Stimulated activated CD8-positive, alpha-beta memory T cell treated with anti-CD3 and anti-CD28 coated beads, Interleukin-4, amount 100 ng/mL, for 4 hours (primary cell): ENCODE data around the gene FAM168B.
"Not testable (repeated sequence)": the region's sequence is repeated elsewhere in the genome, so short reads cannot be mapped to it uniquely, and the experiment has no call there.

Source experiments
- DNase-seq, 2 donors: peaks; one replicate each; pipeline ENCODE4 v3.0.0-alpha.2; 2020; ENCODE audit warnings: low read depth in 2 of 2, low spot score in 1 of 2

Gene FAM168B

GRCh38 chr2:131093006-131093695 is at the start of gene FAM168B:
Gene FAM168B, minus strand, starts transcription at chr2:131093460. Its CDS starts 10,814 bp downstream, at chr2:131082646.
- peak; percentile 65 to 73 for DNase-seq

- no peak for DNase-seq
Observed at GRCh38 chr2:131142849-131143248, 49.6 kb upstream of the FAM168B start.

GRCh38 chr2:131140581-131140980 is 47.3 kb upstream of the FAM168B start:
- no peak for DNase-seq

- no peak for DNase-seq
Observed at GRCh38 chr2:131132729-131133128, 39.5 kb upstream of the FAM168B start.

GRCh38 chr2:131130298-131130596 is 37.0 kb upstream of the FAM168B start:
- no peak for DNase-seq

- no peak for DNase-seq
Observed at GRCh38 chr2:131127981-131128380, 34.7 kb upstream of the FAM168B start.

- no peak for DNase-seq
Observed at GRCh38 chr2:131127076-131127475, 33.8 kb upstream of the FAM168B start.

GRCh38 chr2:131126436-131126835 is 33.2 kb upstream of the FAM168B start:
- DNase-seq, result no peak

- no peak for DNase-seq
Observed at GRCh38 chr2:131125195-131125757, 32.0 kb upstream of the FAM168B start.

- DNase-seq, result no peak
Observed at GRCh38 chr2:131123192-131123591, 29.9 kb upstream of the FAM168B start.

GRCh38 chr2:131122496-131122895 is 29.2 kb upstream of the FAM168B start:
- no peak for DNase-seq

- DNase-seq, result no peak
Observed at GRCh38 chr2:131121464-131121863, 28.2 kb upstream of the FAM168B start.

- DNase-seq, result no peak
Observed at GRCh38 chr2:131120815-131121317, 27.6 kb upstream of the FAM168B start.

- DNase-seq, result no peak
Observed at GRCh38 chr2:131115752-131116151, 22.5 kb upstream of the FAM168B start.

GRCh38 chr2:131114950-131115349 is 21.7 kb upstream of the FAM168B start:
- DNase-seq, result not testable (repeated sequence)

- no peak for DNase-seq
Observed at GRCh38 chr2:131113566-131114227, 20.4 kb upstream of the FAM168B start.

- no peak for DNase-seq
Observed at GRCh38 chr2:131112529-131112928, 19.3 kb upstream of the FAM168B start.

GRCh38 chr2:131105950-131106801 is 12.9 kb upstream of the FAM168B start:
- peak in 1 of 2 donors; percentile 22 for DNase-seq

- peak; percentile 79 to 85 for DNase-seq
Observed at GRCh38 chr2:131105156-131105949, 12.1 kb upstream of the FAM168B start, which contains the start of gene PLEKHB2. Gene PLEKHB2, plus strand, starts transcription at chr2:131105336. Its CDS starts 15,606 bp downstream, at chr2:131120942.

GRCh38 chr2:131104487-131105155 is 11.4 kb upstream of the FAM168B start:
- DNase-seq, result peak in 1 of 2 donors; percentile 7
